HCT116 (cell line): ENCODE data around the gene AP1M2. TPM values are rescaled to one million over a fixed set of nuclear protein-coding genes. Genes with fewer than 3 reads are reported as not detected.

Experiments used
- ATAC-seq: fragments of 200-7000 bp; cut with Tn5 transposase; 2 replicates; pipeline ENCODE4 v1.9.1; 2020; ENCODE audit warnings: mild to moderate bottlenecking, moderate library complexity
- BruUV-seq: library from RNA; stranded (reverse); fragments of 400-500 nt; replicated peaks from 2 replicates; lab custom pipeline; 2021; lab: Mats Ljungman, UMichigan
- CTCF ChIA-PET: fragments of 300-600 bp; sonication (Branson Sonifier 250); formaldehyde crosslinking; loops from one replicate; lab custom pipeline; 2021; ENCODE audit warnings: antibody characterized with exemption; lab: Charles Lee
- POLR2A ChIA-PET: fragments of 300-600, 350-600 bp; sonication (Branson Sonifier 250); formaldehyde crosslinking; loops from one replicate; lab custom pipeline; 2021; ENCODE audit warnings: antibody characterized with exemption; lab: Charles Lee
- RAD21 ChIA-PET, 2 experiments: fragments of 300-600 bp; sonication (Branson Sonifier 250); formaldehyde crosslinking; loops; one replicate each; lab custom pipeline; 2023; ENCODE audit warnings: low total read pairs in 2 of 2; ENCODE audit not compliant: uncharacterized antibody in 2 of 2, unreplicated experiment in 2 of 2, low non-redundant PET in 1 of 2; lab: Charles Lee
- DNase-seq: peaks from one replicate; pipeline ENCODE4 v3.0.0-alpha.2; 2010; ENCODE audit warnings: low read depth, low spot score
- H2AFZ ChIP-seq: fragments of 200-600 bp; shearing (Covaris generic), sonication (generic); 2 replicates; pipeline ENCODE4 v1.6.1; 2017; ENCODE audit warnings: low read depth, mixed run types, mixed read lengths, antibody characterized with exemption, low read length; ENCODE audit not compliant: poor library complexity, severe bottlenecking
- H3K27ac ChIP-seq: 2 replicates; pipeline ENCODE4 v1.5.1; 2012; ENCODE audit warnings: low read depth, low read length
- H3K27me3 ChIP-seq: fragments of 200-600 bp; sonication (generic); 2 replicates; pipeline ENCODE4 v1.6.1; 2016; ENCODE audit warnings: mixed run types, low read length, mixed read lengths; ENCODE audit not compliant: insufficient read depth
- H3K36me3 ChIP-seq, 2 experiments: fragments of 200-500 bp in 1 of 2; fragments of 200-600 bp in 1 of 2; sonication (Bioruptor generic) in 1 of 2; sonication (generic) in 1 of 2; 2 replicates each; pipeline versions ENCODE4 v1.5.1 to v1.6.1; 2014 to 2016; ENCODE audit warnings: low read length in 2 of 2, inconsistent platforms in 1 of 2, mixed read lengths in 1 of 2, mixed run types in 1 of 2; ENCODE audit not compliant: insufficient read depth in 2 of 2, control insufficient read depth in 1 of 2
- H3K4me1 ChIP-seq, 2 experiments: fragments of 200-600 bp in 1 of 2; sonication (generic) in 1 of 2; 2 replicates each; pipeline versions ENCODE4 v1.5.1 to v1.6.1; 2012 to 2017; ENCODE audit warnings: low read length in 2 of 2, inconsistent platforms in 1 of 2, mild to moderate bottlenecking in 1 of 2, mixed read lengths in 1 of 2, mixed run types in 1 of 2, moderate library complexity in 1 of 2; ENCODE audit not compliant: insufficient read depth in 2 of 2, control insufficient read depth in 1 of 2
- H3K4me2 ChIP-seq: fragments of 200-600 bp; sonication (generic); 2 replicates; pipeline ENCODE4 v1.6.1; 2017; ENCODE audit warnings: mixed run types, low read length, mixed read lengths
- H3K4me3 ChIP-seq, 2 experiments: fragments of 200-600 bp in 1 of 2; sonication (generic) in 1 of 2; replicated peaks in 1 of 2; 2 replicates each; pipeline ENCODE4 v1.5.1; 2011 to 2016; ENCODE audit warnings: low read length in 2 of 2, control low read depth in 1 of 2, low read depth in 1 of 2, mild to moderate bottlenecking in 1 of 2, mixed read lengths in 1 of 2, mixed run types in 1 of 2
- H3K79me2 ChIP-seq: fragments of 200-600 bp; sonication (generic); 2 replicates; pipeline ENCODE4 v1.6.1; 2017; ENCODE audit warnings: mild to moderate bottlenecking, mixed run types, low read length, moderate library complexity, mixed read lengths; ENCODE audit not compliant: insufficient read depth
- H3K9ac ChIP-seq: fragments of 200-600 bp; sonication (generic); 2 replicates; pipeline ENCODE4 v1.6.1; 2016; ENCODE audit warnings: low read length, mixed read lengths
- H3K9me2 ChIP-seq: fragments of 200-600 bp; sonication (generic), shearing (Covaris generic); 2 replicates; pipeline ENCODE4 v1.6.1; 2017; ENCODE audit warnings: mixed run types, mild to moderate bottlenecking, moderate library complexity; ENCODE audit not compliant: insufficient read depth
- H3K9me3 ChIP-seq, 2 experiments: fragments of 200-500 bp in 1 of 2; fragments of 200-600 bp in 1 of 2; sonication (Bioruptor generic) in 1 of 2; sonication (generic) in 1 of 2; 2 replicates each; pipeline ENCODE4 v1.6.1; 2014 to 2017; ENCODE audit warnings: low read length in 2 of 2, mixed read lengths in 2 of 2, inconsistent platforms in 1 of 2, low read depth in 1 of 2, mild to moderate bottlenecking in 1 of 2, mixed run types in 1 of 2, moderate library complexity in 1 of 2; ENCODE audit not compliant: control insufficient read depth in 1 of 2, insufficient read depth in 1 of 2
- H4K20me1 ChIP-seq: fragments of 200-600 bp; sonication (generic), shearing (Covaris generic); 2 replicates; pipeline ENCODE4 v1.6.1; 2017; ENCODE audit warnings: mixed run types, mild to moderate bottlenecking, moderate library complexity; ENCODE audit not compliant: insufficient read depth
- CEBPB ChIP-seq: IDR thresholded peaks from 2 replicates; pipeline ENCODE4 v1.6.1; 2012; ENCODE audit warnings: low read depth
- EZH2 ChIP-seq: fragments of 200-600 bp; sonication (generic); IDR thresholded peaks from 2 replicates; pipeline ENCODE4 v1.6.1; 2017; ENCODE audit warnings: antibody characterized with exemption, mixed run types
- EZH2phosphoT487 ChIP-seq: fragments of 200-600 bp; IDR thresholded peaks from 2 replicates; pipeline ENCODE4 v1.6.1; 2018; ENCODE audit warnings: antibody characterized with exemption, borderline replicate concordance
- FOSL1 ChIP-seq: IDR thresholded peaks from 2 replicates; pipeline ENCODE4 v1.6.1; 2012; ENCODE audit warnings: low read depth
- JUND ChIP-seq: IDR thresholded peaks from 2 replicates; pipeline ENCODE4 v1.6.1; 2012
- POLR2A ChIP-seq: IDR thresholded peaks from 2 replicates; pipeline ENCODE4 v1.7.0; 2011; ENCODE audit warnings: borderline replicate concordance; ENCODE audit not compliant: insufficient read depth, insufficient read length; ENCODE audit errors: extremely low read depth
- POLR2AphosphoS5 ChIP-seq: IDR thresholded peaks from 2 replicates; pipeline ENCODE4 v1.6.1; 2011; ENCODE audit warnings: mild to moderate bottlenecking, low read depth, low read length, moderate library complexity
- RAD21 ChIP-seq: IDR thresholded peaks from 2 replicates; pipeline ENCODE4 v1.6.1; 2012; ENCODE audit warnings: low read depth, mild to moderate bottlenecking
- SIN3A ChIP-seq: IDR thresholded peaks from 2 replicates; pipeline ENCODE4 v1.6.1; 2012; ENCODE audit warnings: low read depth
- SP1 ChIP-seq: IDR thresholded peaks from 2 replicates; pipeline ENCODE4 v1.6.1; 2012; ENCODE audit warnings: low read depth
- TCF7L2 ChIP-seq: IDR thresholded peaks from 2 replicates; pipeline ENCODE4 v1.7.0; 2011; ENCODE audit warnings: borderline replicate concordance, inconsistent platforms; ENCODE audit not compliant: insufficient read depth, insufficient read length; ENCODE audit errors: extremely low read depth
- YY1 ChIP-seq: IDR thresholded peaks from 2 replicates; pipeline ENCODE4 v1.6.1; 2011; ENCODE audit warnings: low read length, low read depth, moderate library complexity, mild to moderate bottlenecking; ENCODE audit not compliant: insufficient replicate concordance; ENCODE audit errors: extremely low read depth
- ZFX ChIP-seq: fragments of 450-650 bp; IDR thresholded peaks from 2 replicates; pipeline ENCODE4 v1.6.1; 2017
- intact Hi-C: fragments of 100-400 bp; cut with micrococcal nuclease; formaldehyde crosslinking; loops from 2 replicates; pipeline ENCODE4 v1.10.0; 2022
- total RNA-seq: library from RNA; stranded (reverse); gene quantifications from one replicate; pipeline ENCODE4 v1.2.1, GENCODE V29; 2021; ENCODE audit not compliant: unreplicated experiment
- TF ChIP-seq, protein P1 (sequence below), 3 experiments: fragments of 200-600 bp in 1 of 3; sonication (generic) in 1 of 3; IDR thresholded peaks in 2 of 3; conservative IDR thresholded peaks in 1 of 3; 2 replicates each; pipeline ENCODE4 v1.5.1; 2012 to 2017; ENCODE audit warnings: low read depth in 2 of 3, low read length in 2 of 3, antibody characterized with exemption in 1 of 3, borderline replicate concordance in 1 of 3, control low read depth in 1 of 3, mild to moderate bottlenecking in 1 of 3, mixed read lengths in 1 of 3, mixed run types in 1 of 3, moderate library complexity in 1 of 3; ENCODE audit not compliant: insufficient read depth in 1 of 3
- TF ChIP-seq, protein P2 (sequence below): IDR thresholded peaks from 2 replicates; pipeline ENCODE4 v1.6.1; 2012
- TF ChIP-seq, protein P3 (sequence below): IDR thresholded peaks from 2 replicates; pipeline ENCODE4 v1.6.1; 2012

Gene AP1M2
- total RNA-seq, 1 experiment from 2014 or later: 111 TPM

DNA sequence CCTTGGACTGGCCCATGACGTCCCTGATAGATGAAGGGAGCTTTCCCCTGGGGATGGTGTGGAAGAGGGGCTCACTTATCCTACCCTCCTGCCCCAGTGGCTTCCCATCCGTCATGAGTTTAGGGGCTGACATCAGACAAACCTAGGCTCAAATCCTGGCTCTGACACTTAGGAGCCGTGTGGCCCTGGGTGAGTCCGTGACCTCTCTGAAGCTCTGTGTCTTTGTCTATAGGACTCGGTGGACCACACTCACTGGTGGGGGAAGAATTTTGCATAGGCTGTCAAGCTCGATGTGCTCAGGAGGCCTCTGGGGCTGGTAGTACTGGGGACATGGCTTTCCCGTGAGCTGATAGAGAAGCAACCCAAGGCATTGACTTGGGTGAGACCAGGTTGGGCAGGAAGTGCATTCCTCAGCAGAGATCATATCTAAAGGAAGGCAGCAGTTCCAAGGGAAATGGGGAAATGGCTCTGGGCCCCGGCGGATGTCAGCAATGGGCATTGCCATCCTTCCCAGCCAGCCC, 17.4 kb upstream of the AP1M2 start:
- BruUV-seq: no TSS peak
- Histone ChIP-seq H4K20me1 (no peaks in the 10 kb centered on the region), H3K36me3 (no peaks in the 10 kb centered on the region), H3K79me2 (no peaks in the 10 kb centered on the region), H3K9me3 (no peaks in the 10 kb centered on the region), H3K4me1 (peaks cover 5 to 16% of the 10 kb centered on the region in 2 experiments; a peak in 3 of 4 replicates), H3K27me3 (no peaks in the 10 kb centered on the region), H2AFZ (no peak overlapping the region), H3K4me2 (no peak overlapping the region), H3K9ac (no peak overlapping the region), H3K9me2 (no peaks in the 10 kb centered on the region), H3K4me3 (no peak overlapping the region), H3K27ac (no peak overlapping the region)
- intact Hi-C loops: no loop called here
- CTCF ChIA-PET: interaction anchor here (1.0 kb wide), 1 partner anchor 18 kb away, joined by 3 read pairs; no protein-coding TSS in a partner anchor
- POLR2A ChIA-PET: interaction anchor here (1.6 kb wide), 1 partner anchor 10 kb away, joined by 3 read pairs; no protein-coding TSS in a partner anchor
- DNase-seq (no peak), ATAC-seq (no peak)
- no peak for TF ChIP-seq SP1
- RAD21 ChIA-PET: interaction anchor here in 1 of 2 experiments (0.6 kb wide), 1 partner anchor 22 kb away, joined by 5 read pairs; no protein-coding TSS in a partner anchor

DNA sequence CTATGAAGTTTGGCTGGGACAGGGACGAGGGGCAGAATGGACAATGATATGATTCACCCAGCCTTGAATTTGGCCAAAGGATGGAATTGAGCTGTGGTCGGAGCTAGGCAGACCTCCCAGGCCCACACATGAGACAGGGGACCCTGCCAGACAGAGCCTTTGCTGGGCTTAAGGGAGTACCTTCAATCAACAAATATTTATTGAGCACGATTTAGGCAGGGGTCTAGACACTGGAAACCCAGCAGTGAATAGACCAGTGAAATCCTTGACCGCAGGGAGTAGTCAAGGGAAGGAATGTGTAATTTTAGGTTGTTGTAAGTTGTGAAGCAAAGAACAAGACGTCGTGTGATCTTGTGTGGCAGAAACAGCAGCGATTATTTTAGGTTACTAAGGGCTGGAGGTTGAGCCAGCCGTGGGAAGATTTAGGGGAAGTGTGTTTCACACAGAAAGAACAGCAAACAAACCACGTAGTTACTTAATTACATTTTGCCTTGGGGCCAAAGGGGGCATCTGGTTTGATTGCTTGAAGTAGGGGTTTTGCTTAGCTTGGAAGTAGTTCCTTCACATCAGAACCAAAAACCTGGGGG, 16.9 kb upstream of the AP1M2 start:
- H3K4me3 ChIP-seq: no peak overlapping the region
- ChIA-PET RAD21 (interaction anchor here in 1 of 2 experiments (0.6 kb wide), 1 partner anchor 22 kb away, joined by 5 read pairs; no protein-coding TSS in a partner anchor), POLR2A (interaction anchor here (1.6 kb wide), 1 partner anchor 10 kb away, joined by 3 read pairs; no protein-coding TSS in a partner anchor), CTCF (no interaction called here)
- no peak for ATAC-seq
- BruUV-seq: no TSS peak
- H3K27me3 ChIP-seq: no peaks in the 10 kb centered on the region
- no peaks in the 10 kb centered on the region for H3K36me3 ChIP-seq
- no peaks in the 10 kb centered on the region for H4K20me1 ChIP-seq
- peaks cover 5 to 16% of the 10 kb centered on the region in 2 experiments; a peak in 3 of 4 replicates for H3K4me1 ChIP-seq
- H3K79me2 ChIP-seq: no peaks in the 10 kb centered on the region
- H3K9ac ChIP-seq: no peak overlapping the region
- no peak for DNase-seq
- no peak overlapping the region for H3K27ac ChIP-seq
- no peak overlapping the region for H3K4me2 ChIP-seq
- no peak overlapping the region for H2AFZ ChIP-seq
- no peaks in the 10 kb centered on the region for H3K9me2 ChIP-seq
- intact Hi-C loops: no loop called here
- H3K9me3 ChIP-seq: no peaks in the 10 kb centered on the region
- TF ChIP-seq, protein P1, sequence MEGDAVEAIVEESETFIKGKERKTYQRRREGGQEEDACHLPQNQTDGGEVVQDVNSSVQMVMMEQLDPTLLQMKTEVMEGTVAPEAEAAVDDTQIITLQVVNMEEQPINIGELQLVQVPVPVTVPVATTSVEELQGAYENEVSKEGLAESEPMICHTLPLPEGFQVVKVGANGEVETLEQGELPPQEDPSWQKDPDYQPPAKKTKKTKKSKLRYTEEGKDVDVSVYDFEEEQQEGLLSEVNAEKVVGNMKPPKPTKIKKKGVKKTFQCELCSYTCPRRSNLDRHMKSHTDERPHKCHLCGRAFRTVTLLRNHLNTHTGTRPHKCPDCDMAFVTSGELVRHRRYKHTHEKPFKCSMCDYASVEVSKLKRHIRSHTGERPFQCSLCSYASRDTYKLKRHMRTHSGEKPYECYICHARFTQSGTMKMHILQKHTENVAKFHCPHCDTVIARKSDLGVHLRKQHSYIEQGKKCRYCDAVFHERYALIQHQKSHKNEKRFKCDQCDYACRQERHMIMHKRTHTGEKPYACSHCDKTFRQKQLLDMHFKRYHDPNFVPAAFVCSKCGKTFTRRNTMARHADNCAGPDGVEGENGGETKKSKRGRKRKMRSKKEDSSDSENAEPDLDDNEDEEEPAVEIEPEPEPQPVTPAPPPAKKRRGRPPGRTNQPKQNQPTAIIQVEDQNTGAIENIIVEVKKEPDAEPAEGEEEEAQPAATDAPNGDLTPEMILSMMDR (IDR thresholded peaks at IDR 0.05 in 2 of 3, conservative IDR thresholded peaks at IDR 0.05 in 1 of 3; ENCODE audit: borderline replicate concordance in 1 of 3, insufficient read depth in 1 of 3, low read depth in 2 of 3, low read length in 2 of 3): no peak
- no peak for TF ChIP-seq SIN3A
- TF ChIP-seq, protein P2, sequence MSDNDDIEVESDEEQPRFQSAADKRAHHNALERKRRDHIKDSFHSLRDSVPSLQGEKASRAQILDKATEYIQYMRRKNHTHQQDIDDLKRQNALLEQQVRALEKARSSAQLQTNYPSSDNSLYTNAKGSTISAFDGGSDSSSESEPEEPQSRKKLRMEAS: no peak
- no peak for TF ChIP-seq POLR2AphosphoS5
- no peak for TF ChIP-seq EZH2
- TF ChIP-seq CEBPB: no peak
- TF ChIP-seq TCF7L2: no peak
- no peak for TF ChIP-seq JUND
- no peak for TF ChIP-seq ZFX
- no peak for TF ChIP-seq RAD21
- TF ChIP-seq, protein P3, sequence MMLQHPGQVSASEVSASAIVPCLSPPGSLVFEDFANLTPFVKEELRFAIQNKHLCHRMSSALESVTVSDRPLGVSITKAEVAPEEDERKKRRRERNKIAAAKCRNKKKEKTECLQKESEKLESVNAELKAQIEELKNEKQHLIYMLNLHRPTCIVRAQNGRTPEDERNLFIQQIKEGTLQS: no peak
- no peak for TF ChIP-seq FOSL1
- no peak for TF ChIP-seq YY1
- no peak for TF ChIP-seq EZH2phosphoT487
- no peak for TF ChIP-seq POLR2A
